HG02571 (cell line): ENCODE measurements around the gene EEFSEC.
"Not testable (repeated sequence)": the region's sequence is repeated elsewhere in the genome, so short reads cannot be mapped to it uniquely, and the experiment has no call there.

Experiments used
- ATAC-seq: cut with Tn5 transposase; IDR thresholded peaks from one replicate; pipeline ENCODE4 v1.9.1; 2021; ENCODE audit warnings: mild to moderate bottlenecking, moderate library complexity; ENCODE audit not compliant: unreplicated experiment

Gene EEFSEC

DNA sequence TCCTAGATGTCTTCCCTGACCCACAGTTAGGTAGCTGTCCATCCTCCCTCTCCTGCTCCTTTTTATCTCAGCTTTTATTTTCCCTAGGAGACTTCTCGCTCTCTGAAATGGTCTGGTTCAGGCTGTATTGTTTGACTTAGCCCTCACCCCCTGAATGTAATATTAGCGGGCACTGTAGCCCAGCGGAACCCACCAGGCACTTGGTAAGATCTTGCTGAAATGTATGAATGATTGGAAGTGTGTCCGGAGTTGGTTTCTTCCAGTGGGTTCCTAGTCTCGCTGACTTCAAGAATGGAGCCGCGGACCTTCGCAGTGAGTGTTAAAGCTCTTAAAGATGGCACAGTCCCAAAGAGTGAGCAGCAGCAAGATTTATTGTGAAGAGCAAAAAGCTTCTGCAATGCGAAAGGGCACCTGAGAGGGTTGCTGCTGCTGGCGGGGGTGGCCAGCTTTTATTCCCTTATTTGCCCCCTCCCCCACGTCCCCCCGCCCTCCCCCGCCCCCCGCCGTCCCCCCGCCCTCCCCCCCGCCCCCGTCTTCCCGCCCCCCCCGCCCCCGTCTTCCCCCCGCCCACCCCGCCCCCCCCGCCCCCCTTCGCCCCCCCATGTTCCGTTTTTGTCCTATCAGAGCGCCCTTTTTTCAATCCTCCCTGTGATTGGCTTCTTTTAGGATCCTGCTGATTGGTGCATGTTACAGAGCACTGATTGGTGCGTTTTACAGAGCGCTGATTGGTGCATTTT lies 694 bp upstream of the EEFSEC start:
- ATAC-seq = no peak

DNA sequence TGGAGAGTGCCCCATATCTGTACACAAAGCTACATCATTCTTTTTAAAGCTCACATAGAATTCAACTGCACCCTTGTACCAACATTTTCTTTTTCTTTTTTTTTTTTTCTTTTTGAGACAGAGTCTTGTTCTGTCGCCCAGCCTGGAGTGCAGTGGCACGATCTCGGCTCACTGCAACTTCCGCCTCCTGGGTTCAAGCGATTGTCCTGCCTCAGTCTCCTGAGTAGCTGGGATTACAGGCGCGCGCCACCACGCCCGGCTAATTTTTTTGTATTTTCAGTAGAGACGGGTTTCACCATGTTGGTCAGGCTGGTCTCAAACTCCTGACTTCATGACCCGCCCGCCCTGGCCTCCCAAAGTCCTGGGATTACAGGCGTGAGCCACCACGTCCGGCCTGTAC lies 1.1 kb downstream of the EEFSEC start:
- ATAC-seq = not testable (repeated sequence)

DNA sequence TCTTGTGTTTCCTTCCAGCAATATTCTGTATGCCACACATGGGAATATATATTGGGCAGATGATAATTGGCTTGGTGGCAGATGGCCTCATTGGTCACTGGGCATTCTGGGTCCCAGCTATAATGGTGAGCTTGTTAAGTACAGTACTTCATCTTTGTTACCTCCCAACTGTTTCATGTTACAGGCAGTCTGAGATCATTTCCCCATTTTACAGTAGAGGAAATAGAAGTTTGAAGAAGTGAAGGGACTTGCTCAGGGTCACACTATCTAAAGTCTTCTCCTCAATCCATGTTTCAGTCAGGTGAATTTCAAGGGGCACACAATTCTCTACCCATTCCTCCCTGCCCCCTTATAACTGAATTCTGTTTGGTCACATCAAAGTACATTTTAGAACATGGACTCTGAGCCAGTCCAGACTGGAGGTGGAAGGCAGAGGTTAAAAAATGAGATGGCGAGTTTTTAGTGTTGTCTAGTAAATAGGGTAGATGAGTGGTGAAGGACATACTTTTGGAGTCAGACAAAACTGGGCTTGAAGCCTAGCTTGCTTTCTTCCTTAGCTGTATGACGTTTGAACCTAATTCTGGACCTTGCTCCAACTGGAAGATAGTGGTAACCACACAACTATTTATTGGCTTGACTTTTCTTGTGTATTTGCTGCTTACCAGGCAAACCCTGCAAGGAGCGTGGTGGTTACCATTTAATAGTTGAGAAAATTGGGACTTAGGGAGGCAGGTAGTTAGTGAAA lies 2.5 kb downstream of the EEFSEC start:
- ATAC-seq = no peak

DNA sequence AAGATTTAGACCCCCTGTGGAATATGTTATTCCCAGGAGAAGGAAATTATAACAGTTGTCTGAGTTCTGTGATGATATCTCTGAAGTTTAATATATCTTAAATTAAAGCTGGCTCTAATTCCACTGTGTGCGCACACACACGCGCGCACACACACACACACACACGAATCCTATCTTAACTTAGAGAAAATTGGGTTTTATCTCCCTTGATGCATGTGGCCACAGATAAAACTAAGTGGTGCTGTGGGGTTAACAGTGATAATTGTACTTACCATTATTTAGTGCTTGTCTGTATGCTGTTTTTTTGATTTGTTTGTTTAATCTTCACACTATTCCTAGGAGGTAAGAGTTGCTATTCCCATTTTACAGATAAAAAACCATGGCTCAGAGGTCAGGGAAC lies 7.4 kb downstream of the EEFSEC start:
- no peak for ATAC-seq

DNA sequence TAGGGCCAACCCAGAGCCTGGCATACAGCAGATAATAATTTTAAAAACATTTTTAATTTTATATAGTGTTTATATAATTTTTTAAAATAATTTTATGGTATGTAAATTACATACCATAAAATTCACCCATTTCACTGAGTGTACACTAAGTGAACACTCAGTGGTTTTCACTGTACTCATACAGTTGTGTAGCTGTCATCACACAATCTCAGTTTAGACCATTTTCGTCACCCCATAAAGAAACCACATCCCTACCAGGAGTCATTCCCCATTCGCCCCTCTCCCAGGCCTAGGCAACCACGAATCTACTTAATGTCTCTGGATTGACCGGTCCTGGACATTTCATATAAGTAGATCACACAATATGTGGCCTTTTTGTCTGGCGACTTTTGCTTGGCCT lies 10.2 kb downstream of the EEFSEC start:
- no peak for ATAC-seq

DNA sequence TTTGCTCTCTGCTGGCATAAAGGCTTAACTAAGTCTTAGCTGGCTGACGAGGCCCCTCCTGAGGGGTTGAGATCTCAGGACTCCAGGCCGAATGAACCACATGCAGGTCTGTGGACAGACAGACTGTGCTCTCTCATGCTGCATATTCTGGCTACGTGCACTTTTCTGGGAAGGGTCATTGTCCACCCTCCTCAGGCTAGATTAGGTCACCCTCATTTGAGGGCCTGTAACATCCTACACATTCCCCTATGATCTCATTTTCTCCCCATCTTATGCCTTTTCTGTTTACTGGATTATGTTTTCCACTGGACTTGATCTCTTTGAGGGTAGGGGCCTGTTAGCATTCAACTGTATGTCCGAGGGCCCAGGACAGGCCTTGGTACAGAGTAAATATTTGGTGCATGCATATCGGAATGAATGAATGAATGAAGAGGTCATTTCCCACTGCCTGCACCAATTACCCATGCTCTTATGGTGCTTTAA lies 13.7 kb downstream of the EEFSEC start:
- ATAC-seq = no peak

DNA sequence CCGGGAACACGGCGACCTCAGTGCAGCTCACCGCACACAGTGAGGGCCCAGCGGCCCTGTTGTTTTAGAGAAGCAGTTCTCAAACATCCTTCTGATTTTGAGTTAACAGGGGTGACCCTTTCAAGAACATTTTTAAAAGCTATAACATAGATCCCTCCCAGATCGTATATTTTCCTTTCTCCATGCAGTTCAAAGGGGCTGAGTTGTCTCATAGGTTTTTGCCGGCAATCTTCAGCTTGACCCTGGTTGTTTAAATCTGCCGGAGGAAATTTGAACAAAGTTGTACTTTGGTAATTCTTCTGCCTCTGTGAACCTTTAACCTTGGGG lies 14.3 kb downstream of the EEFSEC start:
- ATAC-seq = no peak

DNA sequence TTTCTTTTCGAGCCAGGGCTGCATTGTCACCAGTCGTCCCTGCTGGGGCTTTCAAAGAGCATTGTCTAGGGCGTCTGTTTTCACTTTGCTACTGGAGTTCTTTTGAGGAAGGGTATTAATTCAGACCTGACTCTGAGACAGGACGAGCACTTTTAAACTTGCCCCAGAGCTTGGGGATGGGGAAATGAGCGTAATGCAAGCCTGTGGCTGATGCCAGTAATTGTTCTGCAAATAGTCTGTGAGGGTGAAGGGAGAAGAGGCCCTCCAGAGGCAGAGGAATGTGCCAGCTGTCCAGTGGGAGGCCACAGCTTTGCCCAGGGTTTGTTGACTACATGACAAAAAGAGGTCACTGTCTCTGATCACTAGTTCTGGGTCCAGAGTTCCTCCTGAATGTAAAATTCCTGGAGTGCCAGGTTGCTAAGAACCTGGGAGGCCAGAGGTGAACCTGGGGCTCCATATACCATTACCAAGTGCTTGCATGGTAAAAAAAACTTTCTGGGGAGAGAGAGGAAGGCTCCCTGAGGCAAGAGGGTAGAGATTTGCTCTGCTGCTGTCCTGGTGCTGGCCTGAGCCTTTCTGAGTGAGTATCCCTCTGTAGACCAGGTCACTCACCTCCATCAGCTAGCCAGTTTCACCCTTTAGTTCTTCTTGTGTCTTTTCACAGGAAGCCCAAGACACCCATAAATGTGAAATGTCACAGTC lies 14.8 kb downstream of the EEFSEC start:
- ATAC-seq = no peak

DNA sequence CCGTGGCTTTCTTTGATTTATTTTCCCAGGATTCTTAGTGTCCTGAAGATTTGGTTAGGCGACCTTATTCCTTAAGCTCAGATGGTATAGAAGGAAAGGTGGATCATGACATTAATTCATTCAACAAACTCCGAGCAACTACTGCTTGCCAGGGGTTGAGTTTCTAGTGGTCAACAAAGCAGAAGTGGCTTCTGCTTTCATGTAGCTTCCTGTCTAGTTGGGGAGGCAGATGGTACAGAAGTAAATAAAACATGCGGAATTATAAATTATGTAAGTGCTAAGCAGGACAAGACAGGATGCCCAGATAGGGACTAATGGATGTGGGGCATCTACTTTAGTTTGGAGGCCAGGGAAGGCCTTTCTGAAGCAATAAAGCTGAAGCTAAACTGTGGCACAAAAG lies 15.6 kb downstream of the EEFSEC start:
- no peak for ATAC-seq

DNA sequence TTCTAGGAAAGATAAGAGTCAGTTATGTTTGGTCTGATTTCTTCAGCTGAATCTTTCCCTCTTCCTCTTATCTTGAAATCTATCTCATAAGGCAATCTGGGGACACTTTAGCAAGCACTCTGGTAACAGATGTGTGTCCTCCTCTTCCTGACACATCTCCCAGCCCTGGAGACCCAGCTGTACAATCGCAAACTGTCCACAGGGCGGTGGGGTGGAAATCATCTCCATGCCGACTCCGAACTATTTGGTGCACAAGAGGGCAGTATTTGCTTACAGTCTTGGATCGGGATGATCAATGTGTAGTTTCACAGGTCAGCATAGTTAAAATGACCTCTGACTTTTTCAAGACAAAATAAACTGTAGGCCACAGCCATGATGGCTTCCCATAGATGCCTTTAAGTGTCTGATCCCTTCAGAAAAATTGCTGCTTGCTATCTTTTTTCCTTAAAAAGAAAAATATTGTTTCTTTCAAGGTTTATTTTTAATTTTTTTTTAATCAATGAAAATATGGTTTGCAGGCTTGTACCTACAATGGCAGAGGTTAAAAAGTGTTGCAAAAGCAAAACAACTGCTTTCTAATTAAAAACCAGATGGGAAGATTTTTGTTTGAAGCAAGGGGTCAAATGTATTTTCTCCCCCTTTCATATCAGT lies 17.7 kb downstream of the EEFSEC start:
- ATAC-seq = no peak

DNA sequence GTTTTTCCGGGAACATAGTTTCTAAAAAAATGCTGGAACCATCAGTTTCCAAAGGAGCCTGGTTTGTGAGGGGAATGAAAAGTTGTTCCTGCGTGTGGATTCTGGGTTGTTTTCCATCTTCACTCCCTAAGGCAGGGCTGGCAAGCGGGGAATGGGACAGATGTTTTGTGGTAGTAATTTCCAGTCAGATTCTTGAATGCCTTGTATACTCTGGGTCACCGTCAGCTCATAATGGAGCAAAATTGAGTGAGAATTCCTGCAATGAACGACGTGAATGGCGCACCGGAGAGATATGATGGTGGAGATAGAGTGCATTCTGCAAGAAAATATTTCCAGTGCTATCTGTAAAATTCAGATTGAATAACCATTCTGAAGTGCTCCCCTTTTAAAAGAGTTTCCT lies 19.9 kb downstream of the EEFSEC start:
- ATAC-seq = no peak

DNA sequence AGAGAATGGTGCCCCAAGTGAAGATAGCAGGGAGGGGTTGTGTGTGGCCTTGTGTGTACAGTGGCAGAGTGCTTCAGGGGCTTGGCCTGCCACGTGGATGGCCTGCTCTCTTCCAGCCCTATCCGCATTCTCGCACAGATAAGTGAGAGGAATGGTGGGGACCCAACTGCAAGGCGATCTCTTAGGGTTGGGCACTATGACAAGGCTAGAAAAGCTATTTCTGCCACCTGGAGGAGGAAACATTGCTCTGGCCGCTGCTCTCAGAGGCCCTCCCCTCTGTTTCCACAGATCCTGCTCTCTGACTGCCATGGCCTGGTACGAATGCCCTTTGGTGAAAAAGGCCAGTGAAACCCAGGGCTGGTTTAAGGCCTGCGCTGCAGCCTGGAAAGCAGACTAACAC lies 20.6 kb downstream of the EEFSEC start:
- no peak for ATAC-seq

DNA sequence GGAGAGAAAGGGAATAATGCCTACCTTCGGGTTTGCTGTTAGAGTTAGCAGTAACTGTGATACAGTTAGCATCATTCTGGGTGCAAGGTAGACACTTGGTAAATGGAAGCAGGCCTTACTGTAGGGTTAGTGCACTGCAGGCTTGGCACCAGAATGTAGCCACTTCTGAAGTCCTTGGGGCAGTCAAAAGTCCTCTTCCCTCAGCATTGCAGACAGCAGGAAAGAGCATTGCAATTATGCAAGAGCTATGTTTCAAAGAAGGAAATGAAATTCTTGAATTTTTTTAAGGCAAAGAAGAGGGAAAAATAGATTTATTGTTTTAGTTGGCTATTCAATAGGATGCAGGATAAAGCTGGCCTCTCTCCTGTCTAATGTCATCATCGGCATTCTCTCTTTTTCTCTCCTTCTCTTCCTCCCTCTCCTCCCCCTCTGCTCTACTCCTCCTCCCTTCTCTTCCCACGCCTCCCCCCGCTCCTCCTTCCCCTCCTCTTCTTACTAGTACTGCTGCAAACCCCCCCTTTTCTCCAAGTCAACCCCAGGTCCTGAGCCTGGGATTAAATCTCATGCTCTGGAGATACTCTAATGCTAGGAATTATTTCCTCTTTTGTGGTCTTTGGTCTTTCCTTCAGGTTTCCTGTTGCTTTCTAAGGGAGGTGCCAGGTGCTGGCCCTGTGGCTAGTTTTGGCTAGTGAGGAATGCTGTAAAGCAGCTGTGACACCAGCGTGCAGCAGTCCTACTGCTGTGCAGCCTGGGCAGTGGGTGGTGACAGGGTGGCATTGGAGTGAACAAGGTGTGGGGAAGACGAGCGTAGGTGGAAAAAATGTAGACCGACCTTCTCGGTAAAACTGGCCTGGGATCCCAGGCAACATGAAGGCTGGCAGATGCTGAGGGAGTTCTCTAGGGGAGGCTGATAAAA lies 21.7 kb downstream of the EEFSEC start:
- ATAC-seq = no peak

DNA sequence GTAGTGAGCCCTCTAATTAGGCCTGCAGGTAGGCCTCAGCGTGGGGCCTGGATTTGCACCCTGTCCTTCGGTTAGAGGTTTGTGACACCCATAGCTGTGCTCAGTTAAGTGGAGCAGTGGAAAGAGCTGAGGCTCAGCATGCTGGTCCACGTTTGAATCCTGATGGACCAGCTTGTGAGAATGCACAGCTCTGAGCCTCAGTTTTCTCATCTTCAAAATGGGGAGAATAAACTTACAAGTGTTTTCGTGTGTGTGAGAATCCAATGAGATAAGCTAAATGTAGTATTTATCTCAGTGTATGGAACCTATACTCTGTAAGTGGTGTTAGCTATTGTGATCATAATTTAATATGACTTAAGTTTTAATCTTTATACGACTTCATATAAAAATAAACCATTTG lies 22.5 kb downstream of the EEFSEC start:
- ATAC-seq = no peak

DNA sequence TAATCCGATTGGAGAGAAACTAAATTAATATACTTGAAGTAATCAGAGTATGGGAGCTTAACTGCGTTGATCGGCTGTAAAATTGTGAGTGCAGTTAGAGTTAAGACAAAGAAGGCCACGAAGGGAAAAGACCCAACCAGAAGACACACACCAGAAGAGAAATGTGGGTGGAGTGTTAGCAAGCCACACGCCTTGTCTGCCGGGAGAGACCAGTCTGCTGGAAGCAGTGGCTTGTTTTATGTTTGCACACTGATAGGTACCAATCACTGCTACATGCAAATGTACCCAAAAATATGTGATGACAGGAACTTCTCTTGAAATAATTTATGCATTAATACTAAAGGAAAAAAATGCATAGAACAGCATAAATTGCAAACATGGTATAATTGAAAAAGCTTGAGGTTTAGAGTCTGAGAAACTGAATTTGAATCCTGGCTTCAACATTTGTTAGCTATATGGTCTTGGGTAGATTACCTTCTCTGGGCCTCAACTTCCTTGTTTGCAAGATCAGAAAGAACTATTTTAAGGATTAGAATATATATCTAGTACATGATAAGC lies 23.1 kb downstream of the EEFSEC start:
- ATAC-seq = no peak

DNA sequence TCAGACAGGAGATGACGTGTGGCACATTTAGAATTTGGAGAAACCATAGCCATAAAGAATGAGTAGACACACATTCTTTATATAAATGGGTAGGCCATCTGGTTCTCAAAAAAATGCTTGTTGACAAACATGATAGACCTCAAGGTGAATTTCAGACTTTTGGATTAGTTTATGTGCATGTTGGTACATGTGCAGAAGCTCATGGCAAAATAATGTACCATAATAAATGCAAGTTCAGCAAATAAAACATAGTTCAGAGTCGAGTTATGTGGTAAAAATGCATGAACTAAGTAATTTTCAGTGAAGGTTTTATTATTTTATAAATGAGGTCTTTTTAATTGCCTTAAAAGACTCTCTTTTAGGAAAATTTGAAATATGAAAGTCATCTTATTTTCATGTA lies 24.6 kb downstream of the EEFSEC start:
- no peak for ATAC-seq

DNA sequence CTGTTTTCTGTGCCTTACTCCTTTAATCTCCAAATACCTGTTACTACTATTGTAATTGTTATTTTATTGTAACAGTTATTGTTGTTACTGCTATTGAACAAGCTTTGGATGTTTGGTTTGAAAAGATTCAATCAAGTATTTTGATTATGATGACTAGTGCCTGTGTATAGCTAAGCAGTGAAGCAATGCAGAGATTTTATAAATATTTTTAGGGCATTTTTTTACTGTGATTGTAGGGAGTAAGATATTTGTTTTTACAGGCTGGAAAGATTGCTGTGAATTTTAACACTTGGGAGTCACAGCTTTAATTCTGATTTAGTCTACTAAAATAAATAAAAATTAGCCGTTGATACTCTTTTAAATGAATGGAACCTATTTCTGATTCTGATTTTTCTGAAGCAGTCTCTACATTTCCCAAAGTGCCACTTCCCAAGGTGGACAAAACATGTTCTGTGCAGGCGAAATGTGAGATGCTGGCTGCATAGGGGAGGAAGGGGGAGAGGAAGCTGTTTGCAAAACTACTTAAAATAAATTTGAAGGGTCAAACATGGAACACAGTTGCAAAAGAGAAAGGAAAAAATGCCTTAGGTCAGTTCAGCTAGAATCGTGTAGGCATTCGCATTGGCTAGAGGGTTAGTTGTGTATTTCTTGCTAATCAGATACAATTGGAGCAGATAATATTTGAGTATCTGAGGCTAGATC lies 25.7 kb downstream of the EEFSEC start:
- ATAC-seq = no peak

DNA sequence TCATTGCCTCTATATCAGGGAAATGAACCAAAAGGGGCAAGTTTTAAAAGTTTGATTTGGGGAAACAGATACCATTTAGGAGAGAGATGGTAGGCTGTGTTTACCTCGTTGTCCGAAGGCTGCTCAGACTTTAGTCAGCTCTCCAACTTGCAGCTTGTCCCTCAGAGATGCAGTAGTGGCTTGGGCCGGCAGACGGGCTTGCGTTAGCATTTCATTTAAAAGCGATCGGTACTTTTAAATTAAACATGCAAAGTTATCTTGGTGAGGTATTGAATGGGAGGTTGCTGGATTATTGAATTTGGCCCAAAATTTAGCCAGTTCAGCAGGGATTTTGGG lies 26.2 kb downstream of the EEFSEC start:
- no peak for ATAC-seq

DNA sequence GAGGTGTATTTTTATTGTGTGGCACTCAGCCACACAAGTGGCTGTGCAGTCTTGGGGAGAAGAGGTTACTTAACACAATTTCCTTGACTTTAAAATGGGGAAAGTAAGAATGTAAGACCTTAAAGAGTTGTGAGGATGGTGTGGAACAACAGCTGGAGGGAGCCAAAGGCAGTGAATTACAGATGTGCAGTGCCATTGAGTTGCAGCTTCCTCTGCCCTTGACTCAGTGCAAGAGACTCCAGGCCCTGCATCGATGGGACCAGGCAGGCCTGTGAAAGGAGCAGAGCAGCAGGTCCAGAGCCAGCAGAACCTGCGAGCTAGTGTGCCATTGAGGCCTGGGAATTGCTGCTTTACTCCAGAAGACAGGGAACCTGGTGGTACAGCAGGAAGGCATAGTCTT lies 27.2 kb downstream of the EEFSEC start:
- ATAC-seq = no peak

DNA sequence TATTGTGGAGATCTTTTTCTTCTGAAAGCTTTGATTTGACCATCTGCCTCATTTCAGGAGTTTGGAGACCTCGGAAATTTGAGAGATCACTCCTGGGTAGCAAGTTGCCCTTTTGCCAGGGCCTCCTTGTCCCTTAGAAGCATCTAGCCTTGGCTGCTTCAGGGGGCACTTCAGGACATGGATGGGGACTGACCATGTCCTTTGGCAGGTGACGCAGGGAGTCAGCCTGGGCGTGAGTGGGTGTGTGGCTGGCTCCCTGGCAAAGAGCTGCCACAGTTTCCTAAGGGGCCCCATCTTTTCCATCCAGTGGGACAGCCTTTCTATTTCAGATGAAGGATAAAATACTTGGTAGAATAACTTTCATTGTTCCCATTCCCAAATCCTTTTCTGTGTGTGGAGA lies 27.6 kb downstream of the EEFSEC start:
- no peak for ATAC-seq
